KMS-11 (cell line): ENCODE measurements around the gene BCL2L2.

ENCODE experiments used
- H2AFZ ChIP-seq: fragments of 200-600 bp; sonication (generic); 2 replicates; pipeline ENCODE4 v1.6.1; 2016; ENCODE audit warnings: antibody characterized with exemption, mixed run types, low read depth
- H3K27ac ChIP-seq: fragments of 200-600 bp; sonication (generic); 2 replicates; pipeline ENCODE4 v1.6.1; 2016; ENCODE audit warnings: mild to moderate bottlenecking, mixed run types
- H3K27me3 ChIP-seq: fragments of 200-600 bp; sonication (generic); 2 replicates; pipeline ENCODE4 v1.6.1; 2017; ENCODE audit warnings: mild to moderate bottlenecking, low read depth, mixed run types, moderate library complexity; ENCODE audit not compliant: insufficient read depth
- H3K36me3 ChIP-seq: fragments of 200-600 bp; sonication (generic); 2 replicates; pipeline ENCODE4 v1.6.1; 2017; ENCODE audit warnings: mild to moderate bottlenecking, mixed run types; ENCODE audit not compliant: insufficient read depth
- H3K4me1 ChIP-seq: fragments of 200-600 bp; sonication (generic); 2 replicates; pipeline ENCODE4 v1.6.1; 2016; ENCODE audit warnings: mild to moderate bottlenecking, low read depth, mixed run types; ENCODE audit not compliant: poor library complexity, severe bottlenecking
- H3K4me2 ChIP-seq: fragments of 200-600 bp; sonication (generic); 2 replicates; pipeline ENCODE4 v1.7.0; 2016; ENCODE audit warnings: mild to moderate bottlenecking, mixed run types
- H3K4me3 ChIP-seq: fragments of 200-600 bp; sonication (generic); IDR thresholded peaks from 2 replicates; pipeline ENCODE4 v1.6.1; 2017; ENCODE audit warnings: low read depth, low read length, mixed read lengths; ENCODE audit not compliant: insufficient read depth
- H3K79me2 ChIP-seq: fragments of 200-600 bp; sonication (generic); 2 replicates; pipeline ENCODE4 v1.6.1; 2016; ENCODE audit warnings: low read depth, mixed run types; ENCODE audit not compliant: insufficient read depth
- H3K9ac ChIP-seq: fragments of 200-600 bp; sonication (generic); 2 replicates; pipeline ENCODE4 v1.6.1; 2016; ENCODE audit warnings: mild to moderate bottlenecking, mixed run types
- H4K20me1 ChIP-seq: fragments of 200-600 bp; sonication (generic); 2 replicates; pipeline ENCODE4 v1.6.1; 2016; ENCODE audit warnings: mild to moderate bottlenecking, mixed run types; ENCODE audit not compliant: insufficient read depth
- CTCF ChIP-seq: fragments of 200-600 bp; sonication (generic); conservative IDR thresholded peaks from 2 replicates; pipeline ENCODE4 v1.6.1; 2017; ENCODE audit warnings: low read depth, mild to moderate bottlenecking, antibody characterized with exemption, low read length, moderate library complexity, mixed read lengths

The BCL2L2 gene

GRCh38 chr14:23359167-23359626 lies 52.6 kb downstream of the BCL2L2 start:
- H4K20me1 ChIP-seq: no peaks in the 10 kb centered on the region
- H2AFZ ChIP-seq: no peak overlapping the region
- no peak overlapping the region for H3K4me2 ChIP-seq
- no peak for TF ChIP-seq CTCF
- H3K9ac ChIP-seq: no peak overlapping the region
- H3K36me3 ChIP-seq: no peaks in the 10 kb centered on the region
- H3K4me3 ChIP-seq: no peak overlapping the region
- H3K79me2 ChIP-seq: no peaks in the 10 kb centered on the region
- no peak overlapping the region for H3K27ac ChIP-seq
- H3K4me1 ChIP-seq: no peaks in the 10 kb centered on the region
- no peaks in the 10 kb centered on the region for H3K27me3 ChIP-seq

- H3K36me3 ChIP-seq: no peaks in the 10 kb centered on the region
- H3K4me1 ChIP-seq: no peaks in the 10 kb centered on the region
- H3K9ac ChIP-seq: no peak overlapping the region
- no peak overlapping the region for H3K27ac ChIP-seq
- no peaks in the 10 kb centered on the region for H4K20me1 ChIP-seq
- H2AFZ ChIP-seq: no peak overlapping the region
- no peak overlapping the region for H3K4me3 ChIP-seq
- TF ChIP-seq CTCF: no peak
- H3K79me2 ChIP-seq: no peaks in the 10 kb centered on the region
- H3K4me2 ChIP-seq: no peak overlapping the region
- no peaks in the 10 kb centered on the region for H3K27me3 ChIP-seq
Measured at GRCh38 chr14:23359722-23360447, 53.3 kb downstream of the BCL2L2 start.

DNA sequence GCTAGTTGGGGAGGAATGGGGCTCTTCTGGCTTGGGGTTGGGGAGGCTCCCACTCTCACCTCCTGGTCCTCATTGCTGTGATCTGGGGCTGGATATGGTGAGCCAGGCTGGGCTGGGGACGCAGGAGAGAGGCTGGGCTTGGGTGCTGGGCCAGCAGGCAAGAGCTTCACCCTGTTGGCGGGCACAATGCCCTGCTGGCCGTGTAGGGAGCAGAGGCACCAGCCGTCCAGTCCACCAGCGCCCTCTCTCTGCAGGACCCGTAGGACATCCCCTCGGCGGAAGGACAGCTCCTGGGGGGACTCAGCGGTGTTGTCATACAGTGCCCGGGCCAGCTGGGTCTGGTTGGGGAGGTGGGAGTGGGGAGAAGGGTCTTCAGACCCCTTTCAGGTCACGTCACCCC lies 53.9 kb downstream of the BCL2L2 start:
- Histone ChIP-seq H3K4me1 (no peaks in the 10 kb centered on the region), H3K27me3 (no peaks in the 10 kb centered on the region), H3K4me2 (no peak overlapping the region), H2AFZ (no peak overlapping the region), H3K4me3 (no peak overlapping the region), H3K79me2 (no peaks in the 10 kb centered on the region), H3K9ac (no peak overlapping the region), H3K36me3 (no peaks in the 10 kb centered on the region), H3K27ac (no peak overlapping the region), H4K20me1 (no peaks in the 10 kb centered on the region)
- no peak for TF ChIP-seq CTCF

DNA sequence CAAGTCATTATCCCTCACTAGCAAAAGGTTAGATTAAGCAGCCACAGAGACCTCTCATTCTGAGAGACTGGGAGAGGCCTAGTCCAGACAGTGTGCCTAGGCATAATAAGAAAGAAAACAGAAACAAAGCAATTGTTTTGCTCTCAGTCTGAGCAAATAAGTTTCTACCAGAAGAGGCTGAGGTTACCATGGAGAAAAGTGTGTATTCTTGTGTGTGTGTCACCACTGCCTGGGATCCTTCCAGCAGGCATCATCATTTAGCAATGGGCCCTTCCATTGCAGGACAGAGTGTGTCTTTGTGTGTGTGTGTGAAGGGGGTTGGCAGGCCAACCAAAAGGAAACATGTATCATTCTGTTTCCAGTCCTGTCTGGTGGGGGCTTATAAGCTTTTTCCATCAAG lies 54.7 kb downstream of the BCL2L2 start:
- Histone ChIP-seq H3K4me1 (no peaks in the 10 kb centered on the region), H3K4me2 (no peak overlapping the region), H3K9ac (no peak overlapping the region), H3K27ac (no peak overlapping the region), H3K4me3 (no peak overlapping the region), H4K20me1 (no peaks in the 10 kb centered on the region), H3K79me2 (no peaks in the 10 kb centered on the region), H3K27me3 (no peaks in the 10 kb centered on the region), H3K36me3 (no peaks in the 10 kb centered on the region), H2AFZ (no peak overlapping the region)
- TF ChIP-seq CTCF: no peak
